OCI-LY1 (cell line): ENCODE measurements around the gene ZFPM1.

Source experiments
- EZH2 ChIP-seq: fragments of 200-600 bp; sonication (generic), shearing (Covaris generic); IDR thresholded peaks from 2 replicates; pipeline ENCODE4 v1.8.0; 2017; ENCODE audit warnings: borderline replicate concordance, mixed run types, mild to moderate bottlenecking, antibody characterized with exemption, low read length, moderate library complexity, mixed read lengths
- TF ChIP-seq, protein P1 (sequence below): fragments of 200-600 bp; sonication (generic), shearing (Covaris generic); IDR thresholded peaks from 2 replicates; pipeline ENCODE4 v1.5.1; 2017; ENCODE audit warnings: mild to moderate bottlenecking, antibody characterized with exemption, low read length, moderate library complexity, mixed read lengths

DNA sequence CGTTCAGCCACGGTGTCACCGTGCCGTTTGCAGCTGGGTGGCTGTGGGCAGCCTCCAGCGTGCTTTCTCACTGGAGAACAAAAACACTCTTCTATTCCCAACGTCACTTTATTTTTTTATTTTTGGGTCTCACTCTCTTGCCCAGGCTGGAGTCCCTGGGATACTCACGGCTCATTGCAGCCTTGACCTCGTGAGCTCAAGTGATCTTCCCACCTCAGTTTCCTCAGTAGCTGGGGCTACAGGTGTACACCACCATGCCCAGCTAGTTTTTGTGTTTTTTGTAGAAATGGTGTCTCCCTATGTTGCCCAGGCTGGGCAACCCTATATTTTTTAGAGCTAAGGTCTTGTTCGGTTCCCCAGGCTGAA lies 82.8 kb downstream of the ZFPM1 start:
- TF ChIP-seq, protein P1, sequence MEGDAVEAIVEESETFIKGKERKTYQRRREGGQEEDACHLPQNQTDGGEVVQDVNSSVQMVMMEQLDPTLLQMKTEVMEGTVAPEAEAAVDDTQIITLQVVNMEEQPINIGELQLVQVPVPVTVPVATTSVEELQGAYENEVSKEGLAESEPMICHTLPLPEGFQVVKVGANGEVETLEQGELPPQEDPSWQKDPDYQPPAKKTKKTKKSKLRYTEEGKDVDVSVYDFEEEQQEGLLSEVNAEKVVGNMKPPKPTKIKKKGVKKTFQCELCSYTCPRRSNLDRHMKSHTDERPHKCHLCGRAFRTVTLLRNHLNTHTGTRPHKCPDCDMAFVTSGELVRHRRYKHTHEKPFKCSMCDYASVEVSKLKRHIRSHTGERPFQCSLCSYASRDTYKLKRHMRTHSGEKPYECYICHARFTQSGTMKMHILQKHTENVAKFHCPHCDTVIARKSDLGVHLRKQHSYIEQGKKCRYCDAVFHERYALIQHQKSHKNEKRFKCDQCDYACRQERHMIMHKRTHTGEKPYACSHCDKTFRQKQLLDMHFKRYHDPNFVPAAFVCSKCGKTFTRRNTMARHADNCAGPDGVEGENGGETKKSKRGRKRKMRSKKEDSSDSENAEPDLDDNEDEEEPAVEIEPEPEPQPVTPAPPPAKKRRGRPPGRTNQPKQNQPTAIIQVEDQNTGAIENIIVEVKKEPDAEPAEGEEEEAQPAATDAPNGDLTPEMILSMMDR: no peak
- TF ChIP-seq EZH2: no peak
